Measurements from ENCODE around the gene JAKMIP3.

DNA sequence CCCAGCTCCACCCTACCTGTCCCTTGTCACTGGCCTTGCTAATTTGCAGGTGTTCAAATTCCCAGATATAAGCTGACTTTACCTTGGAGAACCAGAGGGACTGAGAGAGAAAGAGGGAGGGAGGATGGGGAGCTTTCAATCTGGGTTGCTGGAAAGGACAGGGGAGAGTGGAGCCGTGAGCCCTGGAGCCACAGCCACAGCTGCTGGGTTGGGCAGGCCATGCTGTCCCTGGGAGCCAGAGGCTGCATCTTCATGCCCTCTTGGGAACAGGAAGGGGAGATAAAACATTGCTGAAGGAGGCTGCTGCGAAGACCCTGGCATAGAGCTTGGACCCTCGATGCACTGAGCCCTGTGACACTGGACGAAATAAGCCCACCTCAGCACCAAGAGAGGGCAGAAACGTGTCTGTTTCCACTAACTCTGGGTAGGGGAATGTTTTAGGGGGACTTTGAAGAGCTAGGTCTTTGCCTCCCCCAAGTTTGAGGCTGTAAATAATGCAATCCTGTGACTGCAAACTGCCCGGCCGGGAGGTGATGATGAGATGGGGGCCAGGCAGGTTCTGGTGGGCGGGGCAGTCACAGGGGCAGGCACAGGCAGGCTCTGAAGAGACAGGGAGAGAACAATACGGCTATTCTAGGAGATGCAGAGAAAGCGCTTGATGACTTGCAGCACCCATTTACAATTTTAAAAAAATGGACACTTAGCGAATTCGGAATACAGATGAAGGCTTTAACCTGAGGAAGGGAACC is 5.8 kb upstream of the JAKMIP3 start:
- TF ChIP-seq, protein P1, sequence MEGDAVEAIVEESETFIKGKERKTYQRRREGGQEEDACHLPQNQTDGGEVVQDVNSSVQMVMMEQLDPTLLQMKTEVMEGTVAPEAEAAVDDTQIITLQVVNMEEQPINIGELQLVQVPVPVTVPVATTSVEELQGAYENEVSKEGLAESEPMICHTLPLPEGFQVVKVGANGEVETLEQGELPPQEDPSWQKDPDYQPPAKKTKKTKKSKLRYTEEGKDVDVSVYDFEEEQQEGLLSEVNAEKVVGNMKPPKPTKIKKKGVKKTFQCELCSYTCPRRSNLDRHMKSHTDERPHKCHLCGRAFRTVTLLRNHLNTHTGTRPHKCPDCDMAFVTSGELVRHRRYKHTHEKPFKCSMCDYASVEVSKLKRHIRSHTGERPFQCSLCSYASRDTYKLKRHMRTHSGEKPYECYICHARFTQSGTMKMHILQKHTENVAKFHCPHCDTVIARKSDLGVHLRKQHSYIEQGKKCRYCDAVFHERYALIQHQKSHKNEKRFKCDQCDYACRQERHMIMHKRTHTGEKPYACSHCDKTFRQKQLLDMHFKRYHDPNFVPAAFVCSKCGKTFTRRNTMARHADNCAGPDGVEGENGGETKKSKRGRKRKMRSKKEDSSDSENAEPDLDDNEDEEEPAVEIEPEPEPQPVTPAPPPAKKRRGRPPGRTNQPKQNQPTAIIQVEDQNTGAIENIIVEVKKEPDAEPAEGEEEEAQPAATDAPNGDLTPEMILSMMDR (IDR thresholded peaks at IDR 0.05): no peak
- no peak for TF ChIP-seq POLR2AphosphoS5 (IDR thresholded peaks at IDR 0.05)
- no peak for TF ChIP-seq POLR2A (IDR thresholded peaks at IDR 0.05)
- no peak for TF ChIP-seq EP300 (IDR thresholded peaks at IDR 0.05)
